A673 (cell line): ENCODE results near the gene PPHLN1.

Experiments used
- EZH2 ChIP-seq: fragments of 200-600 bp; sonication (generic); IDR thresholded peaks from 2 replicates; pipeline ENCODE4 v1.6.1; 2017; ENCODE audit warnings: borderline replicate concordance, low read depth, mild to moderate bottlenecking, mixed read lengths, antibody characterized with exemption, low read length; ENCODE audit not compliant: poor library complexity, severe bottlenecking
- TF ChIP-seq, protein P1 (sequence below): fragments of 300-800, 200-600 bp; sonication (generic); conservative IDR thresholded peaks from 2 replicates; pipeline ENCODE4 v1.5.1; 2017; ENCODE audit warnings: low read depth, mild to moderate bottlenecking, antibody characterized with exemption, low read length, moderate library complexity, mixed read lengths

DNA sequence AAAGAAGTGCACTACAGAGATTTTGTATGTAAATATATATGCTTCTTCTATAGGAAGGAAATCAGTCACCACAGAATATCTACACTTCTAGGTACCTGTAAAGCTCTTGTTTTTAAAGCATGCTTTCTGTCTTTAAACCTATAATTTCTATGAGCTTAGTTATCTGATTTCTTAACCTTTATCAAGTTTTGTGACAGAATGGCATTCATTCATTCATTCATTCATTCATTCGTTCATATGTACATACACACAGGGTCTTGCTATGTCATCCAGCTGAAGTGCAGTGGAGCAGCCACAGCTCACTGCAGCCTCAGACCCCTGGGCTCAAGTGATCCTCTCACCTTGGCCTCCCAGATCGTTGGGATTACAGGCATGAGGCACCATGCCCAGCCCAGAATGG is 16.1 kb downstream of the PPHLN1 start:
- TF ChIP-seq, protein P1, sequence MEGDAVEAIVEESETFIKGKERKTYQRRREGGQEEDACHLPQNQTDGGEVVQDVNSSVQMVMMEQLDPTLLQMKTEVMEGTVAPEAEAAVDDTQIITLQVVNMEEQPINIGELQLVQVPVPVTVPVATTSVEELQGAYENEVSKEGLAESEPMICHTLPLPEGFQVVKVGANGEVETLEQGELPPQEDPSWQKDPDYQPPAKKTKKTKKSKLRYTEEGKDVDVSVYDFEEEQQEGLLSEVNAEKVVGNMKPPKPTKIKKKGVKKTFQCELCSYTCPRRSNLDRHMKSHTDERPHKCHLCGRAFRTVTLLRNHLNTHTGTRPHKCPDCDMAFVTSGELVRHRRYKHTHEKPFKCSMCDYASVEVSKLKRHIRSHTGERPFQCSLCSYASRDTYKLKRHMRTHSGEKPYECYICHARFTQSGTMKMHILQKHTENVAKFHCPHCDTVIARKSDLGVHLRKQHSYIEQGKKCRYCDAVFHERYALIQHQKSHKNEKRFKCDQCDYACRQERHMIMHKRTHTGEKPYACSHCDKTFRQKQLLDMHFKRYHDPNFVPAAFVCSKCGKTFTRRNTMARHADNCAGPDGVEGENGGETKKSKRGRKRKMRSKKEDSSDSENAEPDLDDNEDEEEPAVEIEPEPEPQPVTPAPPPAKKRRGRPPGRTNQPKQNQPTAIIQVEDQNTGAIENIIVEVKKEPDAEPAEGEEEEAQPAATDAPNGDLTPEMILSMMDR = no peak
- TF ChIP-seq EZH2 = no peak
